Trophoblast cell (in vitro differentiated cells and primary cell): ENCODE data around the gene PRLH.

Source experiments
- DNase-seq, 2 donors: peaks; one replicate each; pipeline ENCODE4 v3.0.0-alpha.2; 2016
- H2AFZ ChIP-seq: 2 replicates; pipeline ENCODE4 v1.6.1; 2013; ENCODE audit warnings: low read length, moderate library complexity, mild to moderate bottlenecking; ENCODE audit not compliant: insufficient read depth, poor library complexity
- H2AK5ac ChIP-seq: 2 replicates; pipeline ENCODE4 v1.6.1; 2013; ENCODE audit warnings: mild to moderate bottlenecking, low read length
- H2BK120ac ChIP-seq: 2 replicates; pipeline ENCODE4 v1.6.1; 2013; ENCODE audit warnings: low read length, mild to moderate bottlenecking, moderate library complexity; ENCODE audit not compliant: insufficient read depth, poor library complexity
- H2BK12ac ChIP-seq: 2 replicates; pipeline ENCODE4 v1.6.1; 2013; ENCODE audit warnings: mild to moderate bottlenecking, low read length, moderate library complexity
- H2BK5ac ChIP-seq: 2 replicates; pipeline ENCODE4 v1.6.1; 2013; ENCODE audit warnings: low read length, low read depth, moderate library complexity, mild to moderate bottlenecking; ENCODE audit not compliant: poor library complexity
- H3K14ac ChIP-seq: 2 replicates; pipeline ENCODE4 v1.6.1; 2013; ENCODE audit warnings: mild to moderate bottlenecking, low read length
- H3K18ac ChIP-seq: 2 replicates; pipeline ENCODE4 v1.6.1; 2013; ENCODE audit warnings: mild to moderate bottlenecking, low read length
- H3K23ac ChIP-seq: 2 replicates; pipeline ENCODE4 v1.6.1; 2013; ENCODE audit warnings: low read length
- H3K27ac ChIP-seq: 2 replicates; pipeline ENCODE4 v1.5.1; 2013; ENCODE audit warnings: low read depth, mild to moderate bottlenecking, inconsistent platforms, low read length, moderate library complexity
- H3K27me3 ChIP-seq: 2 replicates; pipeline ENCODE4 v1.6.1; 2013; ENCODE audit warnings: inconsistent platforms, mild to moderate bottlenecking, low read length, moderate library complexity; ENCODE audit not compliant: insufficient read depth
- H3K36me3 ChIP-seq, 2 experiments: 1 replicate in 1 of 2; 2 replicates in 1 of 2; pipeline ENCODE4 v1.6.1; 2013; ENCODE audit warnings: low read length in 2 of 2, mild to moderate bottlenecking in 2 of 2, moderate library complexity in 1 of 2; ENCODE audit not compliant: insufficient read depth in 2 of 2, control insufficient read depth in 1 of 2
- H3K4ac ChIP-seq: 2 replicates; pipeline ENCODE4 v1.6.1; 2013; ENCODE audit warnings: low read depth, mild to moderate bottlenecking, low read length, moderate library complexity
- H3K4me1 ChIP-seq, 2 experiments: 1 replicate in 1 of 2; 2 replicates in 1 of 2; pipeline ENCODE4 v1.6.1; 2013; ENCODE audit warnings: low read length in 2 of 2, mild to moderate bottlenecking in 2 of 2, moderate library complexity in 1 of 2; ENCODE audit not compliant: insufficient read depth in 2 of 2, control insufficient read depth in 1 of 2
- H3K4me2 ChIP-seq: 2 replicates; pipeline ENCODE4 v1.6.1; 2013; ENCODE audit warnings: inconsistent platforms, mild to moderate bottlenecking, low read length, moderate library complexity
- H3K4me3 ChIP-seq: 2 replicates; pipeline ENCODE4 v1.5.1; 2013; ENCODE audit warnings: mild to moderate bottlenecking, low read depth, low read length, inconsistent platforms
- H3K79me1 ChIP-seq: one replicate; pipeline ENCODE4 v1.6.1; 2013; ENCODE audit warnings: low read length
- H3K79me2 ChIP-seq: 2 replicates; pipeline ENCODE4 v1.6.1; 2013; ENCODE audit warnings: low read length, mild to moderate bottlenecking; ENCODE audit not compliant: control insufficient read depth, insufficient read depth, poor library complexity
- H3K9ac ChIP-seq: 2 replicates; pipeline ENCODE4 v1.6.1; 2013; ENCODE audit warnings: mild to moderate bottlenecking, low read length
- H3K9me3 ChIP-seq: 2 replicates; pipeline ENCODE4 v1.6.1; 2013; ENCODE audit warnings: low read depth, mild to moderate bottlenecking, control low read depth, inconsistent platforms, low read length; ENCODE audit not compliant: insufficient read depth
- H4K12ac ChIP-seq: 2 replicates; pipeline ENCODE4 v1.6.1; 2013; ENCODE audit warnings: low read depth, mild to moderate bottlenecking, low read length, moderate library complexity
- H4K8ac ChIP-seq: 2 replicates; pipeline ENCODE4 v1.6.1; 2013; ENCODE audit warnings: low read depth, mild to moderate bottlenecking, low read length, moderate library complexity
- H4K91ac ChIP-seq: one replicate; pipeline ENCODE4 v1.6.1; 2013; ENCODE audit warnings: low read depth, mild to moderate bottlenecking, low read length, moderate library complexity
- WGBS: extraction: QIAGEN DNeasy Blood & Tissue Kit; methylation state at CpG from one replicate; pipeline ENCODE4 v1.1.7; 2013; ENCODE audit warnings: missing lambda C conversion rate; ENCODE audit not compliant: insufficient read length, insufficient coverage; ENCODE audit errors: extremely low coverage; 5-methylcytosine and 5-hydroxymethylcytosine counted together

Gene PRLH

GRCh38 chr2:237613679-237614078, 47.3 kb downstream of the PRLH start:
- peak overlapping the region; percentile 57 for H2AK5ac ChIP-seq
- H2BK120ac ChIP-seq: peak overlapping the region; percentile 91
- no peak for DNase-seq
- H3K4me3 ChIP-seq: no peak overlapping the region
- peak overlapping the region; percentile 97 for H2BK5ac ChIP-seq
- H4K12ac ChIP-seq: no peak overlapping the region
- no peaks in the 10 kb centered on the region for H3K36me3 ChIP-seq
- peak overlapping the region; percentile 89 for H3K27ac ChIP-seq
- no peaks in the 10 kb centered on the region for H3K9me3 ChIP-seq
- no peaks in the 10 kb centered on the region for H3K79me2 ChIP-seq
- peak overlapping the region; percentile 18 for H3K4me2 ChIP-seq
- H4K91ac ChIP-seq: peak overlapping the region; percentile 78
- H4K8ac ChIP-seq: peak overlapping the region; percentile 30
- no peaks in the 10 kb centered on the region for H3K27me3 ChIP-seq
- peak overlapping the region; percentile 75 for H3K14ac ChIP-seq
- H3K79me1 ChIP-seq: peaks cover 26% of the 10 kb centered on the region
- no peak overlapping the region for H3K23ac ChIP-seq
- H3K9ac ChIP-seq: no peak overlapping the region
- H2AFZ ChIP-seq: no peak overlapping the region
- peak overlapping the region; percentile 37 for H3K4ac ChIP-seq
- H2BK12ac ChIP-seq: peak overlapping the region; percentile 74
- H3K18ac ChIP-seq: peak overlapping the region; percentile 38
- peaks cover 31 to 36% of the 10 kb centered on the region in 2 experiments for H3K4me1 ChIP-seq

- peak; percentile 90 to 97 for DNase-seq
- Histone ChIP-seq H4K91ac (peak overlapping the region; percentile 78), H3K79me1 (peaks cover 26% of the 10 kb centered on the region), H3K36me3 (no peaks in the 10 kb centered on the region), H4K8ac (no peak overlapping the region), H3K9me3 (no peaks in the 10 kb centered on the region), H3K4ac (no peak overlapping the region), H3K27me3 (no peaks in the 10 kb centered on the region), H2BK5ac (peak overlapping the region; percentile 76), H3K4me2 (peak overlapping the region; percentile 28), H2AK5ac (peak overlapping the region; percentile 44), H3K4me3 (no peak overlapping the region), H2BK12ac (peak overlapping the region; percentile 78), H2AFZ (no peak overlapping the region), H3K14ac (no peak overlapping the region), H3K27ac (peak overlapping the region; percentile 89), H4K12ac (no peak overlapping the region), H3K23ac (no peak overlapping the region), H3K9ac (no peak overlapping the region), H3K18ac (no peak overlapping the region), H3K4me1 (peaks cover 31 to 36% of the 10 kb centered on the region in 2 experiments), H2BK120ac (peak overlapping the region; percentile 49), H3K79me2 (no peaks in the 10 kb centered on the region)
- WGBS: no CpG with 5 or more reads among the region's 9 CpGs
Measured at GRCh38 chr2:237614151-237614720, 47.9 kb downstream of the PRLH start.

GRCh38 chr2:237615631-237616249, 49.4 kb downstream of the PRLH start:
- no peak overlapping the region for H3K23ac ChIP-seq
- H3K27ac ChIP-seq: peak overlapping the region; percentile 89
- no peak overlapping the region for H3K9ac ChIP-seq
- H3K14ac ChIP-seq: peak overlapping the region; percentile 26
- no peak overlapping the region for H3K4me3 ChIP-seq
- no peak overlapping the region for H3K4ac ChIP-seq
- H3K9me3 ChIP-seq: no peaks in the 10 kb centered on the region
- no peaks in the 10 kb centered on the region for H3K36me3 ChIP-seq
- H2AFZ ChIP-seq: no peak overlapping the region
- no peak overlapping the region for H2AK5ac ChIP-seq
- H3K79me1 ChIP-seq: peaks cover 26% of the 10 kb centered on the region
- H3K79me2 ChIP-seq: no peaks in the 10 kb centered on the region
- peaks cover 31 to 36% of the 10 kb centered on the region in 2 experiments for H3K4me1 ChIP-seq
- no peak overlapping the region for H2BK5ac ChIP-seq
- H4K8ac ChIP-seq: no peak overlapping the region
- no peak overlapping the region for H3K18ac ChIP-seq
- H4K91ac ChIP-seq: peak overlapping the region; percentile 46
- H2BK12ac ChIP-seq: peak overlapping the region; percentile 65
- H2BK120ac ChIP-seq: peak overlapping the region; percentile 64
- DNase-seq: no peak
- no peak overlapping the region for H4K12ac ChIP-seq
- no peak overlapping the region for H3K4me2 ChIP-seq
- WGBS: no CpG with 5 or more reads among the region's 4 CpGs
- H3K27me3 ChIP-seq: no peaks in the 10 kb centered on the region

- Histone ChIP-seq H3K18ac (no peak overlapping the region), H3K79me1 (peaks cover 26% of the 10 kb centered on the region), H2BK12ac (peak overlapping the region; percentile 65), H3K27me3 (no peaks in the 10 kb centered on the region), H2BK5ac (no peak overlapping the region), H3K9me3 (no peaks in the 10 kb centered on the region), H3K36me3 (no peaks in the 10 kb centered on the region), H3K4me2 (no peak overlapping the region), H2BK120ac (no peak overlapping the region), H3K23ac (no peak overlapping the region), H3K14ac (no peak overlapping the region), H4K12ac (no peak overlapping the region), H3K27ac (no peak overlapping the region), H4K8ac (no peak overlapping the region), H4K91ac (peak overlapping the region; percentile 40), H3K79me2 (no peaks in the 10 kb centered on the region), H3K4me1 (peaks cover 31 to 36% of the 10 kb centered on the region in 2 experiments), H3K9ac (no peak overlapping the region), H3K4ac (no peak overlapping the region), H3K4me3 (no peak overlapping the region), H2AK5ac (no peak overlapping the region), H2AFZ (no peak overlapping the region)
- no peak for DNase-seq
- WGBS: no CpG with 5 or more reads among the region's 3 CpGs
Measured at GRCh38 chr2:237616373-237616733, 50.0 kb downstream of the PRLH start.
